ENCODE results near the gene EGFL6. TPM values are rescaled to one million over a fixed set of nuclear protein-coding genes. Genes with fewer than 3 reads are reported as not detected.

Gene EGFL6
- total and polyA plus RNA-seq, 9 donors: 0.12 to 1.3 (median 0.34) TPM; not detected in 4

DNA sequence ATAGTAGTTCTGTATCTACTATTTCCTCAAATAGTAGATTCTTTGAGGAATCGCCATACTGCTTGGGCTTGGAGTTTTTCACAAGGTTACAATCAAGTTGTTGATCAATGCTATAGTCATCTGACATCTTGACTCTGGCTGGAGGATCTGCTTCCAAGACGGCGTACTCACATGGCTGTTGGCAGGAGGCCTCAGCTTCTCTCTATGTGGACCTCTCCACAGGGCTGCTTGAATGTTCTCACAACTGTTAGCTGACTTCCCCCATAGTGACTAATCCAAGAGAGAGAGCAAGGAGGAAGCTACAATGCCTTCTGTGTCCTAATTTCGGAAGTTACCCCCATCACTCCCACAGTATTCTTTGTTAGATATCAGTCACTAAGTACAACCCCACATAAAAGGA is 10.3 kb downstream of the EGFL6 start:
- Histone ChIP-seq H3K4me1 (ENCODE audit: insufficient read depth) (no peaks in the 10 kb centered on the region), H3K27me3 (no peaks in the 10 kb centered on the region), H3K27ac (no peak overlapping the region), H3K4me3 (no peak overlapping the region), H3K36me3 (no peaks in the 10 kb centered on the region), H3K9me3 (no peaks in the 10 kb centered on the region)
- intact Hi-C loops (cut with DNase I): no loop called here
- no peak for DNase-seq
- TF ChIP-seq EP300 (IDR thresholded peaks at IDR 0.05): no peak
- TF ChIP-seq POLR2A (IDR thresholded peaks at IDR 0.05): no peak
- TF ChIP-seq, protein P1, sequence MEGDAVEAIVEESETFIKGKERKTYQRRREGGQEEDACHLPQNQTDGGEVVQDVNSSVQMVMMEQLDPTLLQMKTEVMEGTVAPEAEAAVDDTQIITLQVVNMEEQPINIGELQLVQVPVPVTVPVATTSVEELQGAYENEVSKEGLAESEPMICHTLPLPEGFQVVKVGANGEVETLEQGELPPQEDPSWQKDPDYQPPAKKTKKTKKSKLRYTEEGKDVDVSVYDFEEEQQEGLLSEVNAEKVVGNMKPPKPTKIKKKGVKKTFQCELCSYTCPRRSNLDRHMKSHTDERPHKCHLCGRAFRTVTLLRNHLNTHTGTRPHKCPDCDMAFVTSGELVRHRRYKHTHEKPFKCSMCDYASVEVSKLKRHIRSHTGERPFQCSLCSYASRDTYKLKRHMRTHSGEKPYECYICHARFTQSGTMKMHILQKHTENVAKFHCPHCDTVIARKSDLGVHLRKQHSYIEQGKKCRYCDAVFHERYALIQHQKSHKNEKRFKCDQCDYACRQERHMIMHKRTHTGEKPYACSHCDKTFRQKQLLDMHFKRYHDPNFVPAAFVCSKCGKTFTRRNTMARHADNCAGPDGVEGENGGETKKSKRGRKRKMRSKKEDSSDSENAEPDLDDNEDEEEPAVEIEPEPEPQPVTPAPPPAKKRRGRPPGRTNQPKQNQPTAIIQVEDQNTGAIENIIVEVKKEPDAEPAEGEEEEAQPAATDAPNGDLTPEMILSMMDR (IDR thresholded peaks at IDR 0.05): no peak
- WGBS, 3 donors: 88 to 89% (median 88%) methylated on average over 4 of the region's 4 CpGs

DNA sequence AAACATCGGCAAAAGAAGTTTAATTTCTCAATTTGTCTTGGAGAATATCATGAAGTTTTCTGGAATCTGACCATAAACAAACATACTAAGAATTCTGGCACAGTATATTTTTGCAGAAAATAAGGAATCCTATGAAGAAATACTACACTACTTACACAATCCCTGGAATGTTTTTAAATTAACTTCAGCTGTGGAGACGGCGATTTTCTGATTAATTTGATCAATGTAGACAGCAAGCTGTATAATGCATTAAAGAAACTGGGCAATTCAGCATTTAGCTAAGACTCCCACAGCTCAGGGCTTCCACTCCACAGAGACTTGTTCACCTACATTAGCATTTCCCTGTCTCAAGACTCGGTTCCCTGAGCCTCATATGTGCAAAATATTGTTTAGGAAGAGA is 12.2 kb downstream of the EGFL6 start:
- TF ChIP-seq, protein P1 (IDR thresholded peaks at IDR 0.05): no peak
- Histone ChIP-seq H3K27me3 (no peaks in the 10 kb centered on the region), H3K27ac (no peak overlapping the region), H3K4me3 (no peak overlapping the region), H3K4me1 (ENCODE audit: insufficient read depth) (no peaks in the 10 kb centered on the region), H3K9me3 (no peaks in the 10 kb centered on the region), H3K36me3 (no peaks in the 10 kb centered on the region)
- intact Hi-C loops (cut with DNase I): no loop called here
- WGBS, 3 donors: 42 to 50% (median 43%) methylated on average over 4 of the region's 4 CpGs
- no peak for DNase-seq

DNA sequence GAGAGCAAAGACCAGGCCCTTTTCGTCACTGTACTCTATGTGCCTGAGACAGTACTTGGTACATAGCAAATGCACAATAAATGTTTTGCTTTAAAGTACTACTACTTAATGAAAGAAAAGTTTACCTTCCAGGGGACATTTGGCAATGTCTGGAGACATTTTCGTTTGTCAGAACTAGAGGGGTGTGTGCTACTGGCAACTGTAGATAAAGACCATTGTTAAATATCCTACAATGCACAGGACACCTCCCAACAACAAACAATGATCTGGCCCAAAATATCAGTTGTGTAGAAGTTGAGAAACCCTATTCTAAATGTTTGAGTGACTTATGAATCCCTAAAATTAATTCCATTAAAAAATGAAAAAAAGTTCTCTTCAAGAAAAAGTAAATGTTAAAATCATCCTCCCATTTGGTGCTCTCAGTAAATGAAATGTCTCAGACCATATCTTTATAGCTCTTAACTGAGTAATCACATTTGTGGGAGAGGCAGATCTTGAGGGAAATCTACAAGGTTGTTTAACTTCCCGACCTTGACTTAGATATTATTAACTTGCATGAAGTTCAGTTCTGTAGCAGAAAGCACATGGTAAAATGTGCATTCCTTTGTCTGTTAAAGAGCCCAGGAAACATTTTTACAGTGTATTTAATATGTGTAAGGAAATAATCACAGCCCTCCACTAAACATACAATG is 18.5 kb downstream of the EGFL6 start:
- Histone ChIP-seq H3K4me1 (ENCODE audit: insufficient read depth) (no peaks in the 10 kb centered on the region), H3K4me3 (no peak overlapping the region), H3K9me3 (peaks cover 0 to 3% of the 10 kb centered on the region in 2 donors), H3K27me3 (no peaks in the 10 kb centered on the region), H3K36me3 (no peaks in the 10 kb centered on the region), H3K27ac (no peak overlapping the region)
- TF ChIP-seq POLR2A (IDR thresholded peaks at IDR 0.05) (no peak), EP300 (IDR thresholded peaks at IDR 0.05) (no peak)
- TF ChIP-seq, protein P1 (IDR thresholded peaks at IDR 0.05): no peak
- DNase-seq: no peak
- 47 to 53% (median 52%) methylated on average over 3 of the region's 3 CpGs for WGBS, 3 donors
- intact Hi-C loops (cut with DNase I): no loop called here

DNA sequence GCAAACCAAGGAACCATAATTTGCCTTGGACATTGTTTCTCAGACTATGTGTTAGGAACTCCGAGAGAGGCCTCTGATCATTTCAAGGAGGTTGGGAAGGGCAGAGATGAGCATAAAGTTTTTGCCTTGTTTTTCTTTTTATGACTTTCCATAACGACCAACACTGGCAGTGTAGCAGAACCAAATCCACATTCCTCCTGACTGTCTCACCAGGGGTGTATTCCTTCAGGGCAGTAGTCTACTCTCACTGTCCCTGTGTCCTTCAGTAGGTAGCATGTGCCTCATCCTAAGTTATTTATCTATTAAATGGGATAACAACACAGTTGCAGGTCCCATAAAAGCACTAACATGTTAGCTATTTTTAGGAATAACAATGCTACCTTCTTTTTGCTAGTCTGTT is 20.8 kb downstream of the EGFL6 start:
- H3K27me3 ChIP-seq: no peaks in the 10 kb centered on the region
- peaks cover 0 to 3% of the 10 kb centered on the region in 2 donors for H3K9me3 ChIP-seq
- H3K36me3 ChIP-seq: no peaks in the 10 kb centered on the region
- H3K27ac ChIP-seq: no peak overlapping the region
- 52 to 71% (median 52%) methylated on average over 2 of the region's 2 CpGs for WGBS, 3 donors
- no peaks in the 10 kb centered on the region for H3K4me1 ChIP-seq (ENCODE audit: insufficient read depth)
- DNase-seq: no peak
- H3K4me3 ChIP-seq: no peak overlapping the region
- intact Hi-C loops (cut with DNase I): no loop called here
- TF ChIP-seq EP300 (IDR thresholded peaks at IDR 0.05) (no peak), POLR2A (IDR thresholded peaks at IDR 0.05) (no peak)
- TF ChIP-seq, protein P1 (IDR thresholded peaks at IDR 0.05): no peak
